A549 (cell line): Measurements from ENCODE around the gene BCAS3.

Experiments used
- BHLHE40 ChIP-seq: IDR thresholded peaks from 2 replicates; pipeline ENCODE4 v1.6.1; 2012; ENCODE audit warnings: low read depth, low read length, inconsistent platforms
- CEBPB ChIP-seq, 2 experiments: fragments of >200 bp in 1 of 2; sonication (Bioruptor Twin) in 1 of 2; formaldehyde crosslinking in 1 of 2; IDR thresholded peaks; 2 replicates each; pipeline ENCODE4 v1.6.1; 2012 to 2016
- CTCF ChIP-seq: fragments of >200 bp; sonication (Bioruptor Twin); formaldehyde crosslinking; IDR thresholded peaks from 3 replicates; pipeline ENCODE4 v1.5.1; 2016
- EP300 ChIP-seq, 2 experiments: fragments of >200 bp; sonication (Bioruptor Twin); formaldehyde crosslinking; IDR thresholded peaks; 2 replicates in 1 of 2; 3 replicates in 1 of 2; pipeline ENCODE4 v1.6.1; 2016 to 2017
- MAFK ChIP-seq: fragments of 450-650 bp; IDR thresholded peaks from 2 replicates; pipeline ENCODE4 v1.6.1; 2014; ENCODE audit not compliant: partially characterized antibody
- PBX3 ChIP-seq: IDR thresholded peaks from 2 replicates; pipeline ENCODE4 v1.6.1; 2012
- PHF8 ChIP-seq: fragments of 200-600 bp; sonication (generic); IDR thresholded peaks from 2 replicates; pipeline ENCODE4 v1.6.1; 2016; ENCODE audit warnings: low read depth, mild to moderate bottlenecking, antibody characterized with exemption, moderate library complexity, borderline replicate concordance
- POLR2A ChIP-seq: IDR thresholded peaks from 2 replicates; pipeline ENCODE4 v1.6.1; 2012; ENCODE audit warnings: mild to moderate bottlenecking, low read length
- POLR2AphosphoS2 ChIP-seq: conservative IDR thresholded peaks from 2 replicates; pipeline ENCODE4 v1.6.1; 2012; ENCODE audit warnings: low read length, improper control_type of control experiment, inconsistent platforms
- RFX5 ChIP-seq: fragments of 450-650 bp; IDR thresholded peaks from 2 replicates; pipeline ENCODE4 v1.7.1; 2014; ENCODE audit warnings: antibody characterized with exemption, mild to moderate bottlenecking, moderate library complexity
- SMC3 ChIP-seq: fragments of >200 bp; sonication (Bioruptor Twin); formaldehyde crosslinking; IDR thresholded peaks from 3 replicates; pipeline ENCODE4 v1.6.1; 2018; ENCODE audit warnings: inconsistent platforms
- ZFP36 ChIP-seq: fragments of 450-650 bp; IDR thresholded peaks from 2 replicates; pipeline ENCODE4 v1.6.1; 2014; ENCODE audit warnings: borderline replicate concordance; ENCODE audit not compliant: partially characterized antibody
- TF ChIP-seq, protein P1 (sequence below): fragments of 200-600 bp; sonication (generic); IDR thresholded peaks from 2 replicates; pipeline ENCODE4 v1.6.1; 2016; ENCODE audit warnings: antibody characterized with exemption, mild to moderate bottlenecking, moderate library complexity

- TF ChIP-seq RFX5 = no peak
- no peak for TF ChIP-seq CEBPB (IDR thresholded peaks at IDR 0.05)
- no peak for TF ChIP-seq CTCF
- TF ChIP-seq PBX3 = no peak
- TF ChIP-seq EP300 (IDR thresholded peaks at IDR 0.05) = no peak
- TF ChIP-seq POLR2A = no peak
- TF ChIP-seq, protein P1, sequence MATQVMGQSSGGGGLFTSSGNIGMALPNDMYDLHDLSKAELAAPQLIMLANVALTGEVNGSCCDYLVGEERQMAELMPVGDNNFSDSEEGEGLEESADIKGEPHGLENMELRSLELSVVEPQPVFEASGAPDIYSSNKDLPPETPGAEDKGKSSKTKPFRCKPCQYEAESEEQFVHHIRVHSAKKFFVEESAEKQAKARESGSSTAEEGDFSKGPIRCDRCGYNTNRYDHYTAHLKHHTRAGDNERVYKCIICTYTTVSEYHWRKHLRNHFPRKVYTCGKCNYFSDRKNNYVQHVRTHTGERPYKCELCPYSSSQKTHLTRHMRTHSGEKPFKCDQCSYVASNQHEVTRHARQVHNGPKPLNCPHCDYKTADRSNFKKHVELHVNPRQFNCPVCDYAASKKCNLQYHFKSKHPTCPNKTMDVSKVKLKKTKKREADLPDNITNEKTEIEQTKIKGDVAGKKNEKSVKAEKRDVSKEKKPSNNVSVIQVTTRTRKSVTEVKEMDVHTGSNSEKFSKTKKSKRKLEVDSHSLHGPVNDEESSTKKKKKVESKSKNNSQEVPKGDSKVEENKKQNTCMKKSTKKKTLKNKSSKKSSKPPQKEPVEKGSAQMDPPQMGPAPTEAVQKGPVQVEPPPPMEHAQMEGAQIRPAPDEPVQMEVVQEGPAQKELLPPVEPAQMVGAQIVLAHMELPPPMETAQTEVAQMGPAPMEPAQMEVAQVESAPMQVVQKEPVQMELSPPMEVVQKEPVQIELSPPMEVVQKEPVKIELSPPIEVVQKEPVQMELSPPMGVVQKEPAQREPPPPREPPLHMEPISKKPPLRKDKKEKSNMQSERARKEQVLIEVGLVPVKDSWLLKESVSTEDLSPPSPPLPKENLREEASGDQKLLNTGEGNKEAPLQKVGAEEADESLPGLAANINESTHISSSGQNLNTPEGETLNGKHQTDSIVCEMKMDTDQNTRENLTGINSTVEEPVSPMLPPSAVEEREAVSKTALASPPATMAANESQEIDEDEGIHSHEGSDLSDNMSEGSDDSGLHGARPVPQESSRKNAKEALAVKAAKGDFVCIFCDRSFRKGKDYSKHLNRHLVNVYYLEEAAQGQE = no peak
- no peak for TF ChIP-seq POLR2AphosphoS2
- TF ChIP-seq PHF8 = no peak
- no peak for TF ChIP-seq BHLHE40
- TF ChIP-seq ZFP36 = no peak
- TF ChIP-seq MAFK = no peak
- no peak for TF ChIP-seq SMC3
These were observed 223.6 kb downstream of the BCAS3 start for GRCh38 chr17:60901242-60901641.
